Vagina (tissue), 2 donors: ENCODE results near the gene TIAM2. TPM values are rescaled to one million over a fixed set of nuclear protein-coding genes. Genes with fewer than 3 reads are reported as not detected.
"Not testable (repeated sequence)": the region's sequence is repeated elsewhere in the genome, so short reads cannot be mapped to it uniquely, and the experiment has no call there.

Experiments
- DNase-seq, 2 donors: peaks; one replicate each; pipeline ENCODE4 v3.0.0-alpha.2; 2017; ENCODE audit errors: extremely low spot score in 2 of 2
- H3K27ac ChIP-seq: fragments of 200-600 bp; sonication (generic); one replicate; pipeline ENCODE4 v1.5.1; 2019
- H3K27me3 ChIP-seq: fragments of 200-600 bp; sonication (generic); one replicate; pipeline ENCODE4 v1.5.1; 2019
- H3K36me3 ChIP-seq, 2 donors: fragments of 200-600 bp; sonication (generic); one replicate each; pipeline ENCODE4 v1.5.1; 2017 to 2019
- H3K4me1 ChIP-seq: fragments of 200-600 bp; sonication (generic); one replicate; pipeline ENCODE4 v1.5.1; 2019
- H3K4me3 ChIP-seq, 2 donors: fragments of 200-600 bp; sonication (generic); 1 replicate in 1 of 2; 2 replicates in 1 of 2; pipeline ENCODE4 v1.5.1; 2016 to 2019
- H3K9me3 ChIP-seq: fragments of 200-600 bp; sonication (generic); one replicate; pipeline ENCODE4 v1.5.1; 2019
- CTCF ChIP-seq, 3 experiments: fragments of 450-650 bp in 2 of 3; fragments of 200-600 bp in 1 of 3; sonication (generic) in 1 of 3; IDR thresholded peaks; one replicate each; pipeline ENCODE4 v1.5.1; 2017 to 2019; ENCODE audit warnings: antibody characterized with exemption in 3 of 3, mild to moderate bottlenecking in 2 of 3, moderate library complexity in 2 of 3
- POLR2A ChIP-seq, 2 donors: fragments of 450-650 bp; IDR thresholded peaks; one replicate each; pipeline ENCODE4 v1.6.1; 2017; ENCODE audit warnings: antibody characterized with exemption in 2 of 2, mild to moderate bottlenecking in 2 of 2, moderate library complexity in 2 of 2
- POLR2AphosphoS5 ChIP-seq, 2 donors: sonication (generic); formaldehyde crosslinking; IDR thresholded peaks; one replicate each; pipeline ENCODE4 v1.9.0; 2017; ENCODE audit warnings: antibody characterized with exemption in 2 of 2, mild to moderate bottlenecking in 2 of 2, low read depth in 1 of 2; ENCODE audit not compliant: insufficient read depth in 1 of 2
- intact Hi-C: fragments of 100-400 bp; cut with DNase I; formaldehyde crosslinking; loops from one replicate; pipeline ENCODE4 v1.15.1; 2023
- total RNA-seq: library from RNA; depleted of rRNA; stranded (reverse); fragments of >200 nt; gene quantifications from one replicate; pipeline ENCODE4 v1.2.3, GENCODE V29; 2016

Gene TIAM2
- total RNA-seq, 1 donor from 2014 or later, result 11.5 TPM

- Histone ChIP-seq H3K36me3 (no peaks in the 10 kb centered on the region), H3K27ac (no peak overlapping the region), H3K4me1 (no peaks in the 10 kb centered on the region), H3K27me3 (no peaks in the 10 kb centered on the region), H3K9me3 (no peaks in the 10 kb centered on the region), H3K4me3 (no peak overlapping the region)
- no peak for TF ChIP-seq POLR2A (IDR thresholded peaks at IDR 0.05)
- no peak for TF ChIP-seq POLR2AphosphoS5 (IDR thresholded peaks at IDR 0.05; ENCODE audit: insufficient read depth in 1 of 2, low read depth in 1 of 2)
- no peak for TF ChIP-seq CTCF (IDR thresholded peaks at IDR 0.05)
- intact Hi-C loops, result no loop called here
- DNase-seq, result no peak
Observed at GRCh38 chr6:154956771-154957522, 38.2 kb upstream of the TIAM2 start.

- DNase-seq, result no peak
- intact Hi-C loops, result no loop called here
- TF ChIP-seq CTCF (IDR thresholded peaks at IDR 0.05), result no peak
- TF ChIP-seq POLR2A (IDR thresholded peaks at IDR 0.05), result no peak
- no peak for TF ChIP-seq POLR2AphosphoS5 (IDR thresholded peaks at IDR 0.05; ENCODE audit: insufficient read depth in 1 of 2, low read depth in 1 of 2)
- Histone ChIP-seq H3K4me3 (no peak overlapping the region), H3K9me3 (no peaks in the 10 kb centered on the region), H3K27ac (no peak overlapping the region), H3K4me1 (no peaks in the 10 kb centered on the region), H3K36me3 (no peaks in the 10 kb centered on the region), H3K27me3 (no peaks in the 10 kb centered on the region)
Observed at GRCh38 chr6:154958469-154958868, 36.6 kb upstream of the TIAM2 start.

- no peak overlapping the region for H3K27ac ChIP-seq
- intact Hi-C loops, result no loop called here
- no peaks in the 10 kb centered on the region for H3K4me1 ChIP-seq
- H3K36me3 ChIP-seq, result no peaks in the 10 kb centered on the region
- TF ChIP-seq POLR2A (IDR thresholded peaks at IDR 0.05), result no peak
- no peak for TF ChIP-seq CTCF (IDR thresholded peaks at IDR 0.05)
- no peak for TF ChIP-seq POLR2AphosphoS5 (IDR thresholded peaks at IDR 0.05; ENCODE audit: insufficient read depth in 1 of 2, low read depth in 1 of 2)
- DNase-seq, result no peak
- H3K27me3 ChIP-seq, result no peaks in the 10 kb centered on the region
- H3K4me3 ChIP-seq, result no peak overlapping the region
- no peaks in the 10 kb centered on the region for H3K9me3 ChIP-seq
Observed at GRCh38 chr6:154960299-154960843, 34.7 kb upstream of the TIAM2 start.

- TF ChIP-seq POLR2A (IDR thresholded peaks at IDR 0.05), result no peak
- no peak for TF ChIP-seq CTCF (IDR thresholded peaks at IDR 0.05)
- no peak for TF ChIP-seq POLR2AphosphoS5 (IDR thresholded peaks at IDR 0.05; ENCODE audit: insufficient read depth in 1 of 2, low read depth in 1 of 2)
- Histone ChIP-seq H3K4me1 (no peaks in the 10 kb centered on the region), H3K9me3 (no peaks in the 10 kb centered on the region), H3K4me3 (no peak overlapping the region), H3K27me3 (no peaks in the 10 kb centered on the region), H3K36me3 (no peaks in the 10 kb centered on the region), H3K27ac (no peak overlapping the region)
- DNase-seq, result no peak
- intact Hi-C loops, result no loop called here
Observed at GRCh38 chr6:154960854-154961530, 34.1 kb upstream of the TIAM2 start.

- no peak for TF ChIP-seq POLR2AphosphoS5 (IDR thresholded peaks at IDR 0.05; ENCODE audit: insufficient read depth in 1 of 2, low read depth in 1 of 2)
- no peak for TF ChIP-seq POLR2A (IDR thresholded peaks at IDR 0.05)
- no peak for TF ChIP-seq CTCF (IDR thresholded peaks at IDR 0.05)
- Histone ChIP-seq H3K4me3 (no peak overlapping the region), H3K9me3 (no peaks in the 10 kb centered on the region), H3K36me3 (no peaks in the 10 kb centered on the region), H3K27ac (no peak overlapping the region), H3K4me1 (no peaks in the 10 kb centered on the region), H3K27me3 (no peaks in the 10 kb centered on the region)
- intact Hi-C loops, result no loop called here
- DNase-seq, result no peak
Observed at GRCh38 chr6:154962753-154963152, 32.4 kb upstream of the TIAM2 start.

- H3K27me3 ChIP-seq, H3K36me3 ChIP-seq, H3K4me1 ChIP-seq, H3K27ac ChIP-seq, intact Hi-C loops, DNase-seq, H3K9me3 ChIP-seq, H3K4me3 ChIP-seq: not testable (repeated sequence)
Observed at GRCh38 chr6:154966065-154966770, 28.9 kb upstream of the TIAM2 start.
